Adrenal gland (tissue), 5 donors: ENCODE measurements around the gene PRDM16.

Source experiments
- CTCF ChIP-seq, 6 experiments: fragments of 450-650 bp in 4 of 6; fragments of 200-600 bp in 2 of 6; sonication (generic) in 1 of 6; IDR thresholded peaks; 1 replicate in 5 of 6; 2 replicates in 1 of 6; pipeline versions ENCODE4 v1.5.1 to v1.8.0; 2016 to 2021; ENCODE audit warnings: antibody characterized with exemption in 6 of 6, mild to moderate bottlenecking in 2 of 6, moderate library complexity in 1 of 6
- POLR2A ChIP-seq, 2 donors: fragments of 450-650 bp; IDR thresholded peaks; one replicate each; pipeline ENCODE4 v1.6.1; 2017; ENCODE audit warnings: antibody characterized with exemption in 2 of 2, mild to moderate bottlenecking in 2 of 2, moderate library complexity in 1 of 2
- donor health status: DM: no; HTN: no; CAD: no.

GRCh38 chr1:3389093-3389833, 320.3 kb downstream of the PRDM16 start:
- no peak for TF ChIP-seq CTCF (IDR thresholded peaks at IDR 0.05)
- TF ChIP-seq POLR2A (IDR thresholded peaks at IDR 0.05): no peak
